ENCODE results near the gene GPC3.

GPC3 gene

GRCh38 chrX:133918361-133918771 lies 67.0 kb downstream of the GPC3 start:
- no peak overlapping the region for H3K27ac ChIP-seq
- TF ChIP-seq ZFX (IDR thresholded peaks at IDR 0.05) (no peak), CTCF (conservative IDR thresholded peaks at IDR 0.05) (no peak)

GRCh38 chrX:133916984-133917722 lies 68.2 kb downstream of the GPC3 start:
- H3K27ac ChIP-seq: no peak overlapping the region
- TF ChIP-seq ZFX (IDR thresholded peaks at IDR 0.05): no peak
- no peak for TF ChIP-seq CTCF (conservative IDR thresholded peaks at IDR 0.05)

- no peak for TF ChIP-seq CTCF (conservative IDR thresholded peaks at IDR 0.05)
- TF ChIP-seq ZFX (IDR thresholded peaks at IDR 0.05): no peak
- H3K27ac ChIP-seq: no peak overlapping the region
Observed at GRCh38 chrX:133913658-133914388, 71.6 kb downstream of the GPC3 start.

GRCh38 chrX:133913009-133913408 lies 72.4 kb downstream of the GPC3 start:
- no peak overlapping the region for H3K27ac ChIP-seq
- no peak for TF ChIP-seq ZFX (IDR thresholded peaks at IDR 0.05)
- TF ChIP-seq CTCF (conservative IDR thresholded peaks at IDR 0.05): no peak

GRCh38 chrX:133911825-133912495 lies 73.4 kb downstream of the GPC3 start:
- TF ChIP-seq ZFX (IDR thresholded peaks at IDR 0.05) (no peak), CTCF (conservative IDR thresholded peaks at IDR 0.05) (no peak)
- H3K27ac ChIP-seq: no peak overlapping the region

GRCh38 chrX:133910539-133910938 lies 74.9 kb downstream of the GPC3 start:
- H3K27ac ChIP-seq: no peak overlapping the region
- TF ChIP-seq CTCF (conservative IDR thresholded peaks at IDR 0.05) (no peak), ZFX (IDR thresholded peaks at IDR 0.05) (no peak)

- no peak for TF ChIP-seq ZFX (IDR thresholded peaks at IDR 0.05)
- no peak for TF ChIP-seq CTCF (conservative IDR thresholded peaks at IDR 0.05)
- no peak overlapping the region for H3K27ac ChIP-seq
Observed at GRCh38 chrX:133909888-133910287, 75.5 kb downstream of the GPC3 start.

Data from C4-2B (cell line).